NCI-H146 treated with DMSO at 0.1 percent for 48 hours (cell line): ENCODE results near the gene SMIM15.
A peak's percentile ranks its signal among the peaks of the same experiment; 100 is the strongest.
"Not testable (repeated sequence)": the region's sequence is repeated elsewhere in the genome, so short reads cannot be mapped to it uniquely, and the experiment has no call there.

Source experiments
- DNase-seq: peaks from one replicate; lab custom pipeline; 2025; ENCODE audit not compliant: unreplicated experiment; lab: John Stamatoyannopoulos, UW

SMIM15 gene, protein sequence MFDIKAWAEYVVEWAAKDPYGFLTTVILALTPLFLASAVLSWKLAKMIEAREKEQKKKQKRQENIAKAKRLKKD

DNA sequence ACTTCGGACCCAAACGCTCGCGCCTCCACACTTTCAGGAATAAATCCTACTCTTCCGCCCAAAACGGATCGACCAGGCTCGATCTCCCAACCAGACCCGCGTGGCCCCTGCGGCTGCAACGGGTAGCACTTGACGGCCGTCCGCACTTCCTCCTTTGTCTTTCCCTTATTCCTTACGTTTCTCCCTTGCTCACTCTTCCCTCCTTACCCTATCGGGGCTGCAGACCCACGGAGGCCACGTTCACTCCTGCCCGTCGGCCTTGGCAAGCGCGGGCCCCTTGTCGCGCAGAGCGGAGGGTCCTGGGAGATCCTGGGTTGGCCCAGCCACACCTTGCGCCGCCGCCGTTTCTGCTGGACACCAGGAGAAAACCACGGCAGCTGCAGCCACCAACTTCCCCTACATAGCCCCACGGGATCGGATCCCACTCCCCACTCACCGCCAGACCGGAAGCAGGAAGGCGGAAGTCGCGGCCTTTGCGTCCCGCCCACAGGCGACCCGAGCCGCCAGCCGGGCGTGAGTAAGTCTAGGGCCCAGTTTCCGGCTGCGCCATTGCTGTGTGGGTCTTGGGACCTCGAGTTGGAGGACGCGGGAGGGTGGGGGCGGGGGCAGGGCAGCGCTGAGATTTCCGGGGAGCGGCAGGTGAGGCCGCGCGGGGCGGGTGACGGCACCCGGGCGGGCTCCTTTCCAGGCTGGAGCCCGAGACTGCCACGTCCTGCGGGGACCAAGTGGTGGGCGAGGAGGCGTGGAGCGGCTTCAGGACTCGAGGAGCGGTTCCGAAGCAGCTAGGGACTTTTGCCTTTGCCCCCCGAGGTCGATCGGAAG lies at the start of gene SMIM15:
Gene SMIM15, minus strand, starts transcription at position 459 of the 822 bp plus-strand sequence. CDS start 2,297 bp downstream, outside the sequence.
- peak; percentile 79 for DNase-seq

DNA sequence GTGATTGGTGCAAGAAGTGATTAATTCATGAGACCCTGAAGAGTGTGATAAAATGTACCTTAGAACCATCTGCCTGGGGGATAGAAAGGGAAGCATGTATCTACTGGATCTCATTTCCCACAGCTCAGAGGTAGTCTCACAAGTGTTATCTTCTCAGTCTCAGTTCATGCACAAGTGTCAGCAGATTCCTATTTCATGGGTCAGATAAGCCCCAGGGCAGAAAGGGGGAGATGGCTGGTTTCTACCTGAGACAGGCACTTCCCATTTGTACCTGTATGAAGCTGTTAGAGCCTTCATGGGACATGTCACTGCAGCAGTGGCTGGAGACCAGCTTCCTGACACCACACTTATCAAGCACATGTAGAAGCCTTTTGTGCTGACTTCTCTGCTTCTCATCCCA lies 45.6 kb upstream of the SMIM15 start:
- DNase-seq = no peak

DNA sequence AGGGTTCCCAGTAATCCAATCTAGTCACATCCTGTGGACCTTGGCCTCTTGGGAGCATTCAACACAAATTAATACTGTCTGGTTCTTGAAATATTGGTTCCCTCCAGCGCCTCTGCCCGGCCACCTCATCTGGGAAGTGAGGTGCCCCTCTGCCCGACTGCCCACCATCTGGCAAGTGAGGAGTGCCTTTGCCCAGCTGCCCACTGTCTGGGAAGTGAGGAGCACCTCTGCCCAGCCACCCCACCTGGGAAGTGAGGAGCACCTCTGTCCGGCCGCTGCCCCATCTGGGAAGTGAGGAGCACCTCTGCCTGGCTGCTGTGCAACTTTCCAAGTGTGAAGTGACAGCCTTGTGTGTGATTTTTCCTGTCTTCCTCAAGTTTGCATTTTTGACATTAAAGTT lies 42.7 kb upstream of the SMIM15 start:
- DNase-seq = no peak

DNA sequence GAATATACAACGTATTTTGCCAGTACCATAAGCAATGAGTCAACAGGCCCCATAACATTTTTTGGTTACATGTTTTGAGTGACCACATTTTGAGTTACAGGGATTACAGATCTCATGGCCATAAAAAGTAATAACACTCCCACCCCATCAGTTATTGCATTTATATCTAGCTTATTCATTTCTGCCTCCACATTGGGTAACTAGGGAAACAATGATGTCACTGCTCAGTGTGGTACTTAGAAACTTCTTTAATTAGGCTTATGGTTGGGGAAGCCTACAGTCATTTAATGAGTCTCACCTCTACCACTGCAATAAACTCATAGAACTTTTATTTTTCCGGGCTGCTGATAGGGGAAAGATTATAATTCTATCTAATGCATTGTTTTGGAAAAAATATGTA lies 39.9 kb upstream of the SMIM15 start:
- DNase-seq = no peak

DNA sequence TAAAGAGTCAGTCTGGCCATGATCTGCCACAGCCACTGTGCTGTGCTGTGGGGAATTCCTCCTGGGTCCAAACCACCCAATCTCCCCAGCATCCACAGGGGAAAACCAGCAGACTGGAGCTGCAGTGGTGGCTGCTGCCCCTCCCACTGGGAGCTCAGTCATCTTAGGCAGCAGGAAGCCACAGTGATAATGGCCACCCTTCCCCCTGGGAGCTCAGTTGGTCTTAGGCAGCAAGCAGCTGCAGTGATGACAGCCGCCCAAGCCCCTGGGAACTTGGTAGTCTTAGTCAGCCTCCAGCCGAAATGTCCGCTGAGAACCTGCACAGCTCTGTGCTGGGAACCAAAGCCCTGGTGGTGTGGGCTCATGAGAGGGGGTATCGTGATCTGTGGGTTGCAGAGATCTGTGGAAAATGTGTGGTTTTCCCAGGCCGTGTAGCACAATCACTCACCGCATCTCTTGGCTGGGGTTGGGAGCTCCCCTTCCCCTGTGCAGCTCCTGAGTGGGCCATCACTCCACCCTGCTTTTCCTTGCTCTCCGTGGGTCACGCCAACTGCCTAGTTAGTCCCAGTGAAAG lies 38.4 kb upstream of the SMIM15 start:
- DNase-seq = no peak

DNA sequence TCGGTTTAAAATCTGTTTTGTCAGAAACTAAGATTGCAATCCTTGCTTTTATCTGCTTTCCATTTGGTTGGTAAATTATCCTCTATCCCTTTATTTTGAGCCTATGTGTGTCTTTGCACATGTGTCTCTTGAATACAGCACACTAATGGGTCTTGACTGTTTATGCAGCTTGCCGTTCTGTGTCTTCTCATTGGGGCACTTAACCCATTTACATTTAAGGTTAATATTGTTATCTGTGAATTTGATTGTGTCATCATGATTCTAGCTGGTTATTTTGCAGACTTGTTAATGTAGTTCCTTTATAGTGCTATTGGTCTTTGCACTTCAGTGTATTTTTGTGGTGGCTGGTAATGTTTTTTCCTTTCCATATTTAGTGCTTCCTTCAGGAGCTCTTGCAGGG lies 36.3 kb upstream of the SMIM15 start:
- DNase-seq = no peak

DNA sequence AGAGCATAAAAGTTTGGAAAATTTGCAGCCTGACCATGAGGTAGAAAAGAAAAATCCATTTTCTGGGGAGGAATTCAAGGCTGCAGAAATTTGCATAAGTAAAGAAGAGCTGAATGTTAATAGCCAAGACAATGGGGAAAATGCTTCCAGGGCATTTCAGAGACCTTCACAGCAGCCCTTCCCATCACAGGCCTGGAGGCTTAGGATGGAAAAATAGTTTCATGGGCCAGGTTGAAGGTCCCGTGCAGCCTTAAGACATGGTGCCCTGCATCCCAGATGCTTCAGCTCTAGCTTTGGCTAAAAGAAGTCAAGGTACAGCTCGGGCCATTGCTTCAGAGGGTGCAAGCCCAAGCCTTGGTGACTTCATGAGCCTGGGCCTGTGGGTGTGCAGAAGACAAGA lies 25.6 kb upstream of the SMIM15 start:
- not testable (repeated sequence) for DNase-seq

DNA sequence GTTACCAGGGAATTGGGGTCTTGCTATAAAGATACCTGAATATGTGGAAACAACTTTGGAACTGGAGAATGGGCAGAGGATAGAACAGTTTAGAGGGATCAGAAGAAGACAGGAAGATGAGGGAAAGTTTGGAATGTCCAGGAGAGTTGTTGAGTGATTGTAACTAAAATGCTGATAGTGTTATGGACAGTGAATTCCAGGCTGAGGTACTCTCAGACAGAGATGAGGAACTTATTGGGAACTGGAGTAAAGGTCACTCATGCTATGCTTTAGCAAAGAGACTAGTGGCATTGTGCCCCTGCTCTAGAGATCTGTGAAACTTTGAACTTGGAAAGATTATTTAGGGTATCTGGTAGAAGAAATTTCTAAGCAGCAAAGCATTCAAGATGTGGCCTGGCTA lies 25.1 kb upstream of the SMIM15 start:
- not testable (repeated sequence) for DNase-seq

DNA sequence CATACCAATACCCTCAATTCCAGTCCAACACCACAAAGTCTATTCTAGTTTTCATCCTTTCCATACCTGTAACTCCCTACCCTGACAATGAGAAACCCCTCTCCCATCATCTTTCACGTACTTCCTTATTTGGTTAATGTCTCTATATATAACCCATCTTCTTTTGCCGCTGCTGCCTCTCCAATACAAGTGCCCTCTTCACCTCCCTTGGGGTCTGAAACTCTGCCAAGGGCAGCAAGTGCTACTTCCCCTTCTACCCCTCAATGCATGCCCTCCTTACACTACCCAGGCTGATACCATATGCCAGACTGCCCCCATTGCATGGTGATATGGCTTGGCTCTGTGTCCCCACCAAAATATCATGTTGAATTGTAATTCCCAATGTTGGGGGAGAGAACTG lies 24.4 kb upstream of the SMIM15 start:
- DNase-seq = no peak

DNA sequence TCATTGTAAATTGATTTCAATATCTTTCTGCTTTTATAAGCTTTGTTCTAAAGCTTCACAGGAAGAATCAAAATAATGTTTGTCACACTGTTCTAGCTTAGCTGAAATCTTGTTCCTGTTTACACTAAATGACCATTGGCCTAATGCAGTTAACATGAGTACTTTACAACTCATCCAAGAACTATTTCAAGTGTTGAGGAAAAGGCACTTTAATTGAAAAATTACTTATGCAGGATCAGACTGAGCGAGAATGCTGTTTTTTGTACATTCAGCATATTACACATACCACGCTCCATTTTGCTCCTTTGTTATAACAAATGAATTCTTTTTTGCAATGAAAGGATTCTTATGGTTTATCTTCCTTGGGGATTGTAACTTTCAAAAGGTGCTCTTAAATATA lies 22.4 kb upstream of the SMIM15 start:
- DNase-seq = no peak

DNA sequence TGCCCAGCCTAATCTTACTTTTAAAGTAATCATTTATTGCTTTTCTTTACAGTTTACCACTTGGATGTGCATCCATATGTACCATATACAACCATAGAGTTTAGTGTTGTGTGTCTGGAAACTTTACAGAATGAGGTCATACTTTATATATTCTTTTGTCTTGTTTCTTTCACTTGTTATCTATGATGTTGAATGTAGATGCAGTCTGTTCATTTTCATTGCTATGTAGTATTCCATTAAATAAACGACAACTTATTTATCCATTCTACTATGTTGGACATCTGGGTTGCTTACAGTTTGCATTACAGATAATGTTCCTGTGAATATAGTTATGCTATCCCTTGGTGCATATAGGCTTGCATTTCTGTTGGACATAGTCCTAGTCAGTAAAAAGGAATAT lies 21.3 kb upstream of the SMIM15 start:
- no peak for DNase-seq

DNA sequence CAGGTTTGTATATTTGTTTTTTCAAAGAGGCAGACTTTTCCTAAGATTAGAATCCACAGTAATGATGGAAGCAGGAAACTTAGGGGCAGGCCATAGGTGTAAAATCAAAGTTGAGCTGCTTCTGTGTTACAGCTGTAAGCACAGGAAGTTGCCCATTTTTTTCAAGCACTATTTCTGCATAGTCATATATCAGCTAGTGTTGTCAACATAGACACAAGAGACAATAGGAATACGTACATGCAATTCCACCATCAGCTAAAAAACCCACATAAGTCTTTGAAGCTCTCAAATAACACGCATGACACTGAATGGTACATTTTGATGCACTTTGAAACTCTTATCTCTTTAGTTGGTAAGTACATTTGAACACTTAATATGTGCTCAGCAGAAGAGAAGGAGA lies 20.2 kb upstream of the SMIM15 start:
- DNase-seq = no peak

DNA sequence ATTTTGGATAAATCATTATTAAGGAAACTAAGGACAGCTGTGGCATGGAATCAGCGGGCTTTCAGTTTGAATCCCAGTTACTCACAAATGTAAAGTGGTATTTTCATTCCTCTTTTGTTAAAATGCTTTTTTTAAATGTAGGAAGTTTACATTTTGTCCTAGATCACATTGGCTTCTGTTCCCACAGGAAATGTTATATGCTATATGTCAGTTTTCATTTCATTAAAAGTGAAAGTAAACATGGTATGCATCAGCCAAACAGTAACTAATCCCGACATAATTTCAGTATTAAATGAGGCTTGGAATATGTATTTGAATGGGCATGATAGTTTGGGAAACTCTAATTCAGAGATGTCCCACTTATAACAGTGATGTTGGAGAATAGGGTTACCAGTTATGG lies 18.6 kb upstream of the SMIM15 start:
- no peak for DNase-seq

DNA sequence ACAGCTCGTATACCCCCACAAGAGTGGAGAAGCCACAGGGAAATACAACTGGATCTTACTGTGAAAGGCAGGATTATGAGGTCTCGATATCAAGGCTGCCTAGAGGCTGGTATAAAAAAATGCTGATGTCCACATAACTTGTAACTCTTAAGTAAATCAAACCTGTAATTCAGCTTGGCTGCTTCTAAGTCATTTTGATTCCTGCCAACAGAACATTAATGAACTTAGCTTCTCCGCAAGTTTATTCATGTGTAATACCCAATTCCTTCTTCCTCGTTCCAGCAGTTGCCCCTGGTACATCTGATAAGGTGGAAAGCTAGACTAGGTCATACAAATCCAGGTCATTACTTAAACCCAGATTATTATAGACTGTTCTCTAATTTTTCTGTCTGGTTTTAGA lies 16.4 kb upstream of the SMIM15 start:
- DNase-seq = no peak

DNA sequence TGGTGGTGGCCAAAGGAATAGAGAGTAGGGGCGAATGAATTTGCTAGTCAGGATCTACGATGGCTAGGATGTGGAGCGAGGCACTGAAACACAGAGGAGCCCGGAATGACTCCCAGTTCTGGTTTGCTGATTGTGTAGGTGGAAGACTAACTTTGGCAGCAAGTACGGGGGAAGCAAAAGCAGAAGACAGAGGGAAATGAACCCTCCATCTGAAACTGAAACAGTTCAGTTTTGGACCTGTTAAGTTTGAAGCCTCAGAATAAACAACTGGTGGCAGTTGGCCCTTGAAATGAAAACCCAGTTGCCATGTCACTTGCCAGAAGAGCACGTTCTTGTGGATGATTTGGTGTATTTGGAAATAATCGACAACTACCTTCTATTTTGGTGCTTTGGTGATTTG lies 15.4 kb upstream of the SMIM15 start:
- DNase-seq = no peak

DNA sequence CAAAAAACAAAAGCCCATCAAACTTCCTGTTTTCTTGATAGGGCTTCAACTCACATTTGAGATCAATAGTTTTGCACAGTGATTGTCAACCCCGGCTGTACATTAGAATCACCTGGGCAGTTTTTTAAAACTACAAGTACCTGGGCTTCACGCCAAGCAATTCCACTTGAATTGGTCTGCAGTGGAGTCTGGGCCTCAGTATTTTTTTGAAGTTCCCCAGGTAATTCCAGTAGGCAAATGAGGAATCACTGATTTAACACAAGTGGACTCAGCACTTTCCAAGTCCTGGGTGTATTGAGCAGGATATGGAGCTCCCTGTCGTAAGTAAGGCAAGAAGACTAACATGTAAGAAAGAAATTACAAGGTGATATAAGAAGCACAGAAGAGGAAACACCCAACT lies 14.8 kb upstream of the SMIM15 start:
- DNase-seq = no peak

DNA sequence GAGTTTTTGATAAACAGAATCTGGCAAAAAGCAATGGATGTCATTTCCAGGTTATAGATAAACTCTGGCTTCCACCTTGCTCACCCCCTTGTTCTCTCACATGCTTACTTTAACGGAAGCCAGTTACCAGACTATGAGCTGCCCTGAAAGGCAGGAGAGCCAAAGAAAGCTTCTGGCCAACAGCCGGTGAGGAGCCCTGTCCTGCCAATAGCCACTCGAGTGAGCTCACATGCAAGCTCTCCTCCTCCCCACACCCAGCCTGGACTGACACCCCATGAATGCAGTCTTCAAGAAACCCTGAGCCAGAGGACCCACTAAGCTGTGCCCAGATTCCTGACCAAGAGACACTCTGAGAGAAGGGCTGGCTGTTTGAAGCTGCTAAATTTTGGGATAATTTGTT lies 14.4 kb upstream of the SMIM15 start:
- no peak for DNase-seq

DNA sequence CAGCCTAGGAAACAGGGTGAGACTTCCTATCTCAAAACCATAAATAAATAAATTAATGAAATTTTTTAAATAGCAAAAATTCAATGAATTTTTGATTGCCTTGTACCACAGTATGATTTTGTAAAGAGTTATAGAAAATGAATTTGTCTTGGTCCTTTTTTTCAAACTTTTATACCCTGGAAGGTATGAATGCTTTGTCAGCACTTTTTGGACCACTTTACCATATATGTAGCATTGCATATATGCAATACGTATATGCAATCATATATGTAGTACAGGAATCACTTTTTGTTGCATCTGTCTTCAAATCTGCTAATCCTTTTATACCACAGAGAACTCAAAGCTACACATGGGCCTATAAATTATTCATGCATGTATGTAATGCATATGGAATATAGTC lies 9.2 kb upstream of the SMIM15 start:
- no peak for DNase-seq

DNA sequence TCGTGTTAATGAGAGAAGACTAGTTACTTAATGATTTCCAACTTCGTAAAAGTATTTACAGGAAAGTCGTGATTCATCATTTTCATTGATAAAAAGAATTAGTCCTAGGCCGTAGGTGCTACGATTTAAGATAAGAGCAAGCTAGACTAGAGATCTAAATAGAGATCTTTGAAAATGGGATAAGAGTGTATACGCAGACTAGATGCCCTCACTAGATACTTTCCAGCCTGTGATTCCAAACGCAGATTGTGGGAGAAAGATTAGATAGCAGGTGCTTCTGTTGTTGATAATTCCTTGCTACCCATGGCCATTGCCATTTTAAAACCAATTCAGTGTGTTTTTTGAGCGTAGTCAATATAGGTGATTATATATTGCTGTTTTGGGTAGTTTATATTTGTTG lies 6.7 kb upstream of the SMIM15 start:
- no peak for DNase-seq

DNA sequence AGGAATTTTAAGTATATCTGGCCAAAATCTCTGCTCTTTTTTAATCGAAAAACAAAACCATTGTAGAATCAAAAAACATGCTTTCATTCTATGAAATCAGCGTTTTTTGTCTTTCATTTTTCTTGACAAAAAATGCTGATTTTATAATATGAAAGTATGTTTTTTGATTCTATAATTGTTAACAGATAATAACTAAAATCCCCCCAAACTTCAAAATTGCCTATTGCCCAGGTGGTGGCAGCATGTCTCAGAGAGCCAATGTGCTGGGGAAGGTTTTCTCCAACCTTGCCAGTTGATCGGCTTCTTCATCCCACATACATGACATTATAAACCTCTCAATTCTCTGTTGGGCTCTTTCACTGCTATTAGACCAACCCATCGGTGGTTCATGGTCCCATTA lies 5.1 kb upstream of the SMIM15 start:
- DNase-seq = no peak

DNA sequence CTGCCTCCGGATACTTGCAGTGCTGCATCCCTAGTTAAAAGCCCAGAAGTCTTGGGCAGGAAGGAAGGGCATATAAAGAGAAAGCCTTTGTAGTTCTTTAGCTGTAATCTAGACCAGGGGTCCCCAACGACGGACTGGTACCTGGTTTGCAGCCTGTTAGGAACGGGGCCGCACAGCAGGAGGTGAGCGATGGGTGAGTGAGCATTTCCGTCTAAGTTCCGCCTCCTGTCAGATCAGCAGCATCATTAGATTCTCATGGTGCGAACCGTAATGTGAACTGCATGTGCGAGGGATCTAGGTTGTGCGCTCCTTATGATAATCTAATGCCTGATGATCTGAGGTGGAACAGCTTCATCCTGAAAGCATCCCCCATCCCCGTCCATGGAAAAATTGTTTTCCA lies 1.6 kb upstream of the SMIM15 start:
- no peak for DNase-seq

DNA sequence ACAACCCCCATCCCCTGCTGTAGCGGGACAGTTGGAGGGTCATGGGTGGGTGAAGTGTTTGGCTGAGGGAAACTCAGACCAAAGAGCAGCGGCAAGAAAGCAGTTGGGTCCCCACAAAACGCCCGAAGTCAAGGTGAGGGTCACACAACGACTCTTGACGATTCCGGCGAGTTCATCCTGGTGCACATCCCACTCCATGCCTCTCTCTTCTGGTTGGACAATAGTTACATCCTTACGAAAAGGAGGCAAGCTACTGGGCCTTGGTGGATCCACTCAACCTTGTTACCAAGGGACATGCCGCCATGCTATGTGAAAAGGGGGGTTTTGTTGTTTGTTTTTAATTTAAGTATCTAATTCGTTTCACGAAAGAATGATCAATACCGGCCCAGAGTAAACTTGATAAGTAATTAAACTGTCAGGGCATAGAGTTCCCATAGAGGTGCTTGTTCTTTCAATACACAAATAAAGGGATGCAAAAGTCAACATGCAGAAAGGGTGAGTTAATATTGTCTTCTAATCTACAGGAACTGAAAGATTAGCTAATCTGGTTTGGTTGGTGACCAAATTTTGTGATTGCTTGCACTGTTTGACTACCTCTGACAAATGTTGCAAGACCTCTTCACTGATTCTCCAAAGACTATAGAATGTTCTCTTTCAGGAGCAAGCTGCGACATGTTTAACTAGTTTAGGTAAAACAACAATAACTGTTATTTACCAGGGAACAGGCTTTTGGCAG lies 732 bp upstream of the SMIM15 start:
- DNase-seq = peak; percentile 52
